Endothelial cell of umbilical vein (primary cell): ENCODE results near the gene FYCO1. TPM values are rescaled to one million over a fixed set of nuclear protein-coding genes. Genes with fewer than 3 reads are reported as not detected.
"Not testable (repeated sequence)": the region's sequence is repeated elsewhere in the genome, so short reads cannot be mapped to it uniquely, and the experiment has no call there.

Source experiments
- BruUV-seq: library from RNA; stranded (reverse); fragments of 400-500 nt; replicated peaks from 2 replicates; lab custom pipeline; 2021; lab: Mats Ljungman, UMichigan
- CTCF ChIA-PET: fragments of 300-600, 350-600 bp; sonication (Branson Sonifier 250); formaldehyde crosslinking; loops from one replicate; lab custom pipeline; 2021; ENCODE audit warnings: antibody characterized with exemption, inconsistent platforms; lab: Charles Lee
- POLR2A ChIA-PET: fragments of 300-600, 350-600 bp; sonication (Branson Sonifier 250); formaldehyde crosslinking; loops from one replicate; lab custom pipeline; 2021; ENCODE audit warnings: antibody characterized with exemption, inconsistent platforms; lab: Charles Lee
- DNase-seq: peaks from one replicate; pipeline ENCODE4 v3.0.0-alpha.2; 2011; ENCODE audit warnings: low read depth, low spot score
- FAIRE-seq: peaks from 2 replicates; lab custom pipeline; 2011; peaks lifted over from hg19 to GRCh38; lab: Jason Lieb, UNC
- H2AFZ ChIP-seq: 2 replicates; pipeline ENCODE4 v1.6.0; 2012; ENCODE audit warnings: low read depth, low read length, control low read depth, inconsistent platforms
- H3K27ac ChIP-seq: 2 replicates; pipeline ENCODE4 v1.5.1; 2011; ENCODE audit warnings: low read depth, mild to moderate bottlenecking, control low read depth, low read length, moderate library complexity; ENCODE audit not compliant: insufficient read depth
- H3K27me3 ChIP-seq, 2 experiments: 2 replicates each; pipeline versions ENCODE4 v1.6.0 to v1.6.1; 2011; ENCODE audit warnings: low read length in 2 of 2, mixed read lengths in 1 of 2; ENCODE audit not compliant: control insufficient read depth in 2 of 2, insufficient read depth in 2 of 2
- H3K36me3 ChIP-seq, 2 experiments: 2 replicates in 1 of 2; 3 replicates in 1 of 2; pipeline ENCODE4 v1.5.1; 2011; ENCODE audit warnings: low read length in 2 of 2, mild to moderate bottlenecking in 1 of 2, moderate library complexity in 1 of 2; ENCODE audit not compliant: control insufficient read depth in 2 of 2, insufficient read depth in 2 of 2; ENCODE audit errors: extremely low read depth in 1 of 2
- H3K4me1 ChIP-seq: 3 replicates; pipeline ENCODE4 v1.5.1; 2011; ENCODE audit warnings: mild to moderate bottlenecking, low read length; ENCODE audit not compliant: control insufficient read depth, insufficient read depth; ENCODE audit errors: extremely low read depth
- H3K4me2 ChIP-seq: 2 replicates; pipeline ENCODE4 v1.6.1; 2011; ENCODE audit warnings: low read length, control low read depth, mixed read lengths; ENCODE audit not compliant: insufficient read depth
- H3K4me3 ChIP-seq, 3 experiments: fragments of 200-600 bp in 1 of 3; sonication (generic), shearing (Covaris generic) in 1 of 3; replicated peaks in 1 of 3; 2 replicates each; pipeline ENCODE4 v1.5.1; 2011 to 2016; ENCODE audit warnings: control low read depth in 3 of 3, low read length in 3 of 3, mild to moderate bottlenecking in 2 of 3, inconsistent platforms in 1 of 3, low read depth in 1 of 3, moderate library complexity in 1 of 3; ENCODE audit not compliant: insufficient read depth in 1 of 3
- H3K79me2 ChIP-seq: 2 replicates; pipeline ENCODE4 v1.6.0; 2012; ENCODE audit warnings: low read length, inconsistent platforms; ENCODE audit not compliant: control insufficient read depth, insufficient read depth
- H3K9ac ChIP-seq: replicated peaks from 2 replicates; pipeline ENCODE3; 2011; ENCODE audit warnings: low read length, control low read depth; ENCODE audit not compliant: insufficient read depth; ENCODE audit errors: extremely low read depth
- H3K9me1 ChIP-seq: replicated peaks from 3 replicates; pipeline ENCODE4 v1.6.0; 2011; ENCODE audit warnings: mild to moderate bottlenecking, low read length; ENCODE audit not compliant: control insufficient read depth, insufficient read depth; ENCODE audit errors: extremely low read depth
- H3K9me3 ChIP-seq: replicated peaks from 2 replicates; pipeline ENCODE4 v1.5.1; 2012; ENCODE audit warnings: low read length, inconsistent platforms; ENCODE audit not compliant: control insufficient read depth, insufficient read depth
- H4K20me1 ChIP-seq: replicated peaks from 2 replicates; pipeline ENCODE3; 2011; ENCODE audit warnings: mild to moderate bottlenecking, low read length; ENCODE audit not compliant: control insufficient read depth, insufficient read depth; ENCODE audit errors: extremely low read depth
- CTCF ChIP-seq, 2 donors: IDR thresholded peaks; 1 replicate in 1 of 2; 2 replicates in 1 of 2; pipeline ENCODE4 v1.5.1; 2011; ENCODE audit warnings: low read length in 2 of 2, mild to moderate bottlenecking in 2 of 2, moderate library complexity in 2 of 2, control low read depth in 1 of 2, inconsistent platforms in 1 of 2, low read depth in 1 of 2; ENCODE audit not compliant: insufficient read depth in 1 of 2; ENCODE audit errors: extremely low read depth in 1 of 2
- EZH2 ChIP-seq: IDR thresholded peaks from 2 replicates; pipeline ENCODE4 v1.6.1; 2012; ENCODE audit warnings: borderline replicate concordance, low read depth, mild to moderate bottlenecking, moderate library complexity, low read length, inconsistent platforms; ENCODE audit not compliant: severe bottlenecking
- FOS ChIP-seq: IDR thresholded peaks from 2 replicates; pipeline ENCODE4 v1.6.1; 2011; ENCODE audit warnings: mild to moderate bottlenecking, low read length, moderate library complexity, borderline replicate concordance; ENCODE audit not compliant: insufficient read depth
- GATA2 ChIP-seq: IDR thresholded peaks from 2 replicates; pipeline ENCODE4 v1.7.0; 2011; ENCODE audit warnings: low read depth, mild to moderate bottlenecking, moderate library complexity, mixed read lengths, low read length; ENCODE audit not compliant: insufficient read length, insufficient read depth
- JUN ChIP-seq: IDR thresholded peaks from 2 replicates; pipeline ENCODE4 v1.6.1; 2011; ENCODE audit warnings: borderline replicate concordance, low read depth; ENCODE audit not compliant: insufficient read length, insufficient read depth
- MAX ChIP-seq: IDR thresholded peaks from 2 replicates; pipeline ENCODE4 v1.6.1; 2011; ENCODE audit not compliant: insufficient read depth, insufficient read length
- MYC ChIP-seq: IDR thresholded peaks from one replicate; pipeline ENCODE4 v1.6.1; 2011; ENCODE audit warnings: mild to moderate bottlenecking, low read depth, low read length
- POLR2A ChIP-seq: IDR thresholded peaks from 2 replicates; pipeline ENCODE4 v1.6.1; 2012; ENCODE audit warnings: low read depth, mild to moderate bottlenecking, control low read depth, low read length
- POLR2AphosphoS5 ChIP-seq: IDR thresholded peaks from 2 replicates; pipeline ENCODE4 v1.6.1; 2012; ENCODE audit warnings: low read depth, mild to moderate bottlenecking, control low read depth, low read length, moderate library complexity; ENCODE audit not compliant: insufficient read depth
- dilution Hi-C: fragments of 300-500 bp; cut with MboI; formaldehyde crosslinking; loops from one replicate; pipeline ENCODE4 v1.15.0; 2019; ENCODE audit warnings: low sequenced_read_pairs; ENCODE audit not compliant: extremely low pct_ligation_motif_present
- intact Hi-C: fragments of 100-400 bp; cut with micrococcal nuclease; formaldehyde crosslinking; loops from one replicate; pipeline ENCODE4 v1.10.0; 2022
- polyA plus RNA-seq, 4 experiments: library from polyadenylated mRNA; depleted of rRNA in 3 of 4; stranded (reverse) in 3 of 4; unstranded in 1 of 4; fragments of >200 nt; gene quantifications; 2 replicates each; pipeline versions ENCODE4 v1.2.1 to v1.2.3, GENCODE V29; 2011 to 2012; ENCODE audit warnings: missing spikeins in 1 of 4
- total RNA-seq: library from RNA; stranded (reverse); gene quantifications from 2 replicates; pipeline ENCODE4 v1.2.3, GENCODE V29; 2021

Gene FYCO1
- total and polyA plus RNA-seq, 2 donors (not counting 3 experiments of a cell fraction or from before 2014, with no cell fraction given) = 13.9 to 20.8 TPM

GRCh38 chr3:46038916-46039315 lies 43.3 kb upstream of the FYCO1 start:
- no peak overlapping the region for H3K4me2 ChIP-seq
- H3K4me3 ChIP-seq = no peak overlapping the region
- BruUV-seq = no TSS peak
- no peaks in the 10 kb centered on the region for H4K20me1 ChIP-seq
- POLR2A ChIA-PET = no interaction called here
- H3K27ac ChIP-seq = no peak overlapping the region
- intact Hi-C loops = no loop called here
- dilution Hi-C loops = no loop called here
- TF ChIP-seq EZH2 (no peak), POLR2AphosphoS5 (no peak), POLR2A (no peak), JUN (no peak), MAX (no peak), GATA2 (no peak), MYC (no peak), CTCF (IDR thresholded peaks at IDR 0.05; ENCODE audit: extremely low read depth in 1 of 2, insufficient read depth in 1 of 2, low read depth in 1 of 2, low read length in 2 of 2) (no peak), FOS (no peak)
- H3K4me1 ChIP-seq = no peaks in the 10 kb centered on the region
- no peaks in the 10 kb centered on the region for H3K79me2 ChIP-seq
- CTCF ChIA-PET = no interaction called here
- DNase-seq (no peak), FAIRE-seq (no peak)
- H3K9ac ChIP-seq = no peak overlapping the region
- no peak overlapping the region for H2AFZ ChIP-seq
- H3K9me1 ChIP-seq = no peaks in the 10 kb centered on the region
- no peaks in the 10 kb centered on the region for H3K9me3 ChIP-seq
- no peaks in the 10 kb centered on the region for H3K36me3 ChIP-seq
- peaks cover 6 to 15% of the 10 kb centered on the region in 2 experiments for H3K27me3 ChIP-seq

- intact Hi-C loops, H3K9ac ChIP-seq, FAIRE-seq, H3K9me1 ChIP-seq, H4K20me1 ChIP-seq, CTCF ChIA-PET, H3K79me2 ChIP-seq, POLR2A ChIA-PET, H2AFZ ChIP-seq, H3K9me3 ChIP-seq, H3K36me3 ChIP-seq, H3K4me2 ChIP-seq, dilution Hi-C loops, H3K27ac ChIP-seq, H3K4me3 ChIP-seq, H3K4me1 ChIP-seq, DNase-seq, BruUV-seq: not testable (repeated sequence)
- peaks cover 6 to 15% of the 10 kb centered on the region in 2 experiments for H3K27me3 ChIP-seq
Observed at GRCh38 chr3:46038071-46038470, 42.4 kb upstream of the FYCO1 start.
